Measurements from ENCODE around the gene HM13.

The HM13 gene

GRCh38 chr20:31576751-31577150, 62.5 kb downstream of the HM13 start:
- Histone ChIP-seq H3K27me3 (ENCODE audit: control insufficient read depth, low read length) (no peaks in the 10 kb centered on the region), H3K79me2 (ENCODE audit: control insufficient read depth, low read length) (0 out of 2 replicates have a peak, but pooled peaks cover 2% of the 10 kb centered on the region), H3K4me2 (ENCODE audit: low read length) (no peak overlapping the region), H4K20me1 (ENCODE audit: control insufficient read depth, insufficient read depth, low read depth, low read length) (no peaks in the 10 kb centered on the region), H3K9me2 (replicated peaks; ENCODE audit: control insufficient read depth, low read length) (no peaks in the 10 kb centered on the region), H3F3A (ENCODE audit: control insufficient read depth, insufficient read depth) (no peaks in the 10 kb centered on the region), H3K27ac (ENCODE audit: low read depth, low read length) (no peak overlapping the region), H3K4me1 (ENCODE audit: control insufficient read depth, low read length) (peaks cover 18% of the 10 kb centered on the region), H3K36me3 (ENCODE audit: control insufficient read depth, low read length) (no peaks in the 10 kb centered on the region), H3K9me3 (ENCODE audit: control insufficient read depth, insufficient read depth, low read length) (no peaks in the 10 kb centered on the region), H3K4me3 (ENCODE audit: low read length) (no peak overlapping the region)
- TF ChIP-seq EZH2phosphoT487 (IDR thresholded peaks at IDR 0.05; ENCODE audit: borderline replicate concordance, low read length) (no peak), CTCF (IDR thresholded peaks at IDR 0.05; ENCODE audit: low read depth, low read length, poor library complexity, severe bottlenecking) (no peak)

DNA sequence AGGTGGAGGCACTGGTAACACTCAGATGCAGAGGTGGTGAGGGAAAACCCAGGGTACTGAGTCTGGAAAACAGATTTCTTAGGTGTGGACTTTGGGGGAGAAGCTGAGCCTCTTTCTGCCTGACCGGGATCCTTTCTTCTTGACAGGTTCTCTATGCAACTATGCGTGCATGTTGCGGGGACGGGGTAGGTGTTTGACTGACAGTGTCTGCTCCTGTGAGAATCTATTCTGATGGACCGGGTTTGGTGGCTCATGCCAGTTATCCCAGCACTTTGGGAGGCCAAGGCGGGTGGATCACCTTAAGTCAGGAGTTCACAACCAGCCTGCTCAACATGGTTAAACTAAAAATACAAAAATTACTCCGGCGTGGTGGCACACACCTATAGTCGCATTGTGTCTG, 63.0 kb downstream of the HM13 start:
- Histone ChIP-seq H3K36me3 (ENCODE audit: control insufficient read depth, low read length) (no peaks in the 10 kb centered on the region), H3K4me2 (ENCODE audit: low read length) (no peak overlapping the region), H3K9me2 (replicated peaks; ENCODE audit: control insufficient read depth, low read length) (no peaks in the 10 kb centered on the region), H3K79me2 (ENCODE audit: control insufficient read depth, low read length) (0 out of 2 replicates have a peak, but pooled peaks cover 2% of the 10 kb centered on the region), H3K4me3 (ENCODE audit: low read length) (no peak overlapping the region), H4K20me1 (ENCODE audit: control insufficient read depth, insufficient read depth, low read depth, low read length) (no peaks in the 10 kb centered on the region), H3K27ac (ENCODE audit: low read depth, low read length) (no peak overlapping the region), H3K9me3 (ENCODE audit: control insufficient read depth, insufficient read depth, low read length) (no peaks in the 10 kb centered on the region), H3F3A (ENCODE audit: control insufficient read depth, insufficient read depth) (no peaks in the 10 kb centered on the region), H3K4me1 (ENCODE audit: control insufficient read depth, low read length) (peaks cover 15% of the 10 kb centered on the region), H3K27me3 (ENCODE audit: control insufficient read depth, low read length) (no peaks in the 10 kb centered on the region)
- TF ChIP-seq CTCF (IDR thresholded peaks at IDR 0.05; ENCODE audit: low read depth, low read length, poor library complexity, severe bottlenecking) (no peak), EZH2phosphoT487 (IDR thresholded peaks at IDR 0.05; ENCODE audit: borderline replicate concordance, low read length) (no peak)

GRCh38 chr20:31578448-31579138, 64.4 kb downstream of the HM13 start:
- H4K20me1 ChIP-seq (ENCODE audit: control insufficient read depth, insufficient read depth, low read depth, low read length): no peaks in the 10 kb centered on the region
- no peaks in the 10 kb centered on the region for H3K27me3 ChIP-seq (ENCODE audit: control insufficient read depth, low read length)
- 0 out of 2 replicates have a peak, but pooled peaks cover 2% of the 10 kb centered on the region for H3K79me2 ChIP-seq (ENCODE audit: control insufficient read depth, low read length)
- no peaks in the 10 kb centered on the region for H3K9me3 ChIP-seq (ENCODE audit: control insufficient read depth, insufficient read depth, low read length)
- H3K4me1 ChIP-seq (ENCODE audit: control insufficient read depth, low read length): peaks cover 6% of the 10 kb centered on the region
- no peaks in the 10 kb centered on the region for H3K36me3 ChIP-seq (ENCODE audit: control insufficient read depth, low read length)
- no peaks in the 10 kb centered on the region for H3K9me2 ChIP-seq (replicated peaks; ENCODE audit: control insufficient read depth, low read length)
- H3K27ac ChIP-seq (ENCODE audit: low read depth, low read length): no peak overlapping the region
- no peaks in the 10 kb centered on the region for H3F3A ChIP-seq (ENCODE audit: control insufficient read depth, insufficient read depth)
- no peak overlapping the region for H3K4me2 ChIP-seq (ENCODE audit: low read length)
- TF ChIP-seq EZH2phosphoT487 (IDR thresholded peaks at IDR 0.05; ENCODE audit: borderline replicate concordance, low read length) (no peak), CTCF (IDR thresholded peaks at IDR 0.05; ENCODE audit: low read depth, low read length, poor library complexity, severe bottlenecking) (no peak)
- no peak overlapping the region for H3K4me3 ChIP-seq (ENCODE audit: low read length)
